HepG2 (cell line): ENCODE results near the gene ITGA7. TPM values are rescaled to one million over a fixed set of nuclear protein-coding genes. Genes with fewer than 3 reads are reported as not detected.

Source experiments
- ATAC-seq: fragments of 200-7000 bp; cut with Tn5 transposase; 3 replicates; pipeline ENCODE4 v1.9.1; 2020; ENCODE audit warnings: mild to moderate bottlenecking, moderate library complexity
- BruUV-seq: library from RNA; stranded (reverse); fragments of 400-500 nt; replicated peaks from 2 replicates; lab custom pipeline; 2021; lab: Mats Ljungman, UMichigan
- CTCF ChIA-PET: fragments of 300-600 bp; formaldehyde crosslinking; extraction: SDS; loops from one replicate; lab custom pipeline; 2021; ENCODE audit warnings: low total read pairs, inconsistent platforms, low intra/inter-chr PET ratio; lab: Yijun Ruan, JAX
- POLR2A ChIA-PET: fragments of 350-600 bp; sonication (Branson Sonifier 250); formaldehyde crosslinking; loops from one replicate; lab custom pipeline; 2020; ENCODE audit warnings: antibody characterized with exemption, inconsistent platforms; lab: Yijun Ruan, JAX
- DNase-seq: peaks from one replicate; pipeline ENCODE4 v3.0.0-alpha.2; 2015; ENCODE audit warnings: low spot score
- FAIRE-seq: peaks from 3 replicates; lab custom pipeline; 2011; peaks lifted over from hg19 to GRCh38; lab: Jason Lieb, UNC
- H2AFZ ChIP-seq: one replicate; pipeline ENCODE4 v1.6.1; 2011; ENCODE audit warnings: low read length, inconsistent platforms
- H3K27ac ChIP-seq: fragments of 300-600 bp; 3 replicates; pipeline ENCODE4 v1.8.0; 2011; ENCODE audit warnings: mixed run types, mild to moderate bottlenecking, mixed read lengths, low read length, inconsistent platforms; ENCODE audit not compliant: insufficient read depth; ENCODE audit errors: extremely low read length
- H3K27me3 ChIP-seq, 2 experiments: fragments of 200-600 bp in 1 of 2; 2 replicates in 1 of 2; 3 replicates in 1 of 2; pipeline versions ENCODE4 v1.6.0 to v1.8.0; 2011; ENCODE audit warnings: low read length in 2 of 2, mild to moderate bottlenecking in 2 of 2, moderate library complexity in 2 of 2, inconsistent platforms in 1 of 2; ENCODE audit not compliant: insufficient read depth in 2 of 2, control insufficient read depth in 1 of 2
- H3K36me3 ChIP-seq, 2 experiments: fragments of 200-600 bp in 1 of 2; replicated peaks in 1 of 2; 2 replicates in 1 of 2; 3 replicates in 1 of 2; pipeline versions ENCODE4 v1.5.1 to v1.8.0; 2011; ENCODE audit warnings: low read length in 2 of 2, inconsistent platforms in 1 of 2; ENCODE audit not compliant: insufficient read depth in 2 of 2, control insufficient read depth in 1 of 2
- H3K4me1 ChIP-seq: 2 replicates; pipeline ENCODE4 v1.5.1; 2012; ENCODE audit warnings: low read length, inconsistent platforms; ENCODE audit not compliant: insufficient read depth
- H3K4me2 ChIP-seq: 2 replicates; pipeline ENCODE4 v1.6.0; 2011; ENCODE audit warnings: low read depth, low read length, inconsistent platforms
- H3K4me3 ChIP-seq, 3 experiments: fragments of 200-600 bp in 1 of 3; sonication (generic), shearing (Covaris generic) in 1 of 3; replicated peaks in 1 of 3; 2 replicates each; pipeline ENCODE4 v1.5.1; 2011 to 2016; ENCODE audit warnings: low read length in 3 of 3, inconsistent platforms in 2 of 3, low read depth in 2 of 3, mild to moderate bottlenecking in 2 of 3, control low read depth in 1 of 3, mixed read lengths in 1 of 3; ENCODE audit not compliant: insufficient read depth in 1 of 3
- H3K79me2 ChIP-seq: one replicate; pipeline ENCODE4 v1.6.1; 2011; ENCODE audit warnings: low read length, inconsistent platforms; ENCODE audit not compliant: insufficient read depth
- H3K9ac ChIP-seq: 2 replicates; pipeline ENCODE4 v1.6.0; 2011; ENCODE audit warnings: mild to moderate bottlenecking, low read depth, low read length, inconsistent platforms; ENCODE audit not compliant: insufficient read depth
- H3K9me3 ChIP-seq: 2 replicates; pipeline ENCODE4 v1.5.1; 2012; ENCODE audit warnings: mild to moderate bottlenecking, low read length
- H4K20me1 ChIP-seq: 2 replicates; pipeline ENCODE4 v1.6.0; 2011; ENCODE audit warnings: inconsistent platforms, mild to moderate bottlenecking, low read length, moderate library complexity; ENCODE audit not compliant: insufficient read depth
- SP4 ChIP-seq: sonication (generic); formaldehyde crosslinking; IDR thresholded peaks from 2 replicates; pipeline ENCODE4 v1.8.1; 2023; ENCODE audit warnings: mild to moderate bottlenecking, missing genetic modification reagents
- TMF1 ChIP-seq: sonication (generic); formaldehyde crosslinking; IDR thresholded peaks from 2 replicates; pipeline ENCODE4 v1.8.1; 2022; ENCODE audit warnings: low read depth, missing genetic modification reagents
- WGBS: methylation state at CpG from one replicate; pipeline ENCODE4 v1.1.6; 2017; ENCODE audit warnings: low lambda C conversion rate; 5-methylcytosine and 5-hydroxymethylcytosine counted together
- in situ Hi-C: cut with HindIII; loops from 2 replicates; pipeline ENCODE4 v1.10.0; 2017; ENCODE audit warnings: low pct_unique_long_range_greater_than_20kb; ENCODE audit not compliant: extremely low pct_ligation_motif_present
- intact Hi-C: fragments of 100-400 bp; cut with micrococcal nuclease; formaldehyde crosslinking; loops from one replicate; pipeline ENCODE4 v1.10.0; 2022; ENCODE audit not compliant: unreplicated experiment
- polyA plus RNA-seq, 8 experiments: library from polyadenylated mRNA; depleted of rRNA in 3 of 8; stranded (reverse) in 7 of 8; unstranded in 1 of 8; fragments of >200 nt; fragmentation: Illumina TruSeq in 4 of 8; extraction: Trizol in 4 of 8; gene quantifications; 2 replicates each; pipeline versions ENCODE4 v1.2.1 to v1.2.3, GENCODE V29; 2011 to 2016; ENCODE audit warnings: low read depth in 4 of 8, missing spikeins in 1 of 8, mixed read lengths in 1 of 8; ENCODE audit not compliant: insufficient read depth in 1 of 8
- total RNA-seq, 5 experiments: library from RNA; depleted of rRNA; stranded (reverse); fragments of >200 nt; fragmentation: Illumina TruSeq; extraction: Trizol; gene quantifications; 2 replicates each; pipeline ENCODE4 v1.2.3, GENCODE V29; 2016; ENCODE audit warnings: low read depth in 1 of 5
- TF ChIP-seq, protein P1 (sequence below): sonication (generic); formaldehyde crosslinking; IDR thresholded peaks from 2 replicates; pipeline ENCODE4 v1.5.0; 2020; ENCODE audit warnings: mild to moderate bottlenecking, missing genetic modification reagents, moderate library complexity
- TF ChIP-seq, protein P2 (sequence below): IDR thresholded peaks from 2 replicates; pipeline ENCODE4 v1.6.1; 2016; ENCODE audit warnings: control low read depth

ITGA7 gene
- total and polyA plus RNA-seq, 2 of the 13 experiments (the other 11 are each of a cell fraction or from before 2014, with no cell fraction given) = 0.65 to 0.75 TPM

DNA sequence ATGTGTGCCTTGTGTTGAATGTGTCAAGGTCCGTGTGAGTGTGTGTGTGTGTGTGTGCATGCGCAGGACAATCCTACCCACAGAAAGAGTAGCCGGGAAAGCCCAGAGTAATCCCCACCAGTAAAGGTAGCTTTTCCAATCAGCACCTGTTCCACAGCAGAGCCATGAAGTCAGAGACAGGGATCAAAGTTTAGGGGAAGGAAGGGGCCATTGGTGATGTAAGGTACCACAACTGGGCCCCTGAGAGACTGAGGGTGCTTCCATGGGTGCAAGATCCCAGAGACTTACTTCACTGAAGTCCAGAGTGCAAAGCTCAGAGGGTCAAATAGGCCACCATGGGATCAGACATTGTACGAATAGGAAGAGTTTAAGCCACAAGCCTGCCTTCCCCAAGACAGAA, 50.5 kb downstream of the ITGA7 start:
- CTCF ChIA-PET = no interaction called here

More for the DNA sequence above, 50.5 kb downstream of the ITGA7 start:
- no peak for ATAC-seq
- H3K36me3 ChIP-seq = no peaks in the 10 kb centered on the region
- no peak overlapping the region for H3K4me3 ChIP-seq
- no peaks in the 10 kb centered on the region for H3K27me3 ChIP-seq
- intact Hi-C loops = no loop called here
- H3K27ac ChIP-seq = no peak overlapping the region
- H3K4me2 ChIP-seq = no peak overlapping the region
- POLR2A ChIA-PET = interaction anchor here (1.3 kb wide), 1 partner anchor 58 kb away, joined by 3 read pairs; the partner anchor contains the start of gene BLOC1S1
- no peak overlapping the region for H2AFZ ChIP-seq
- no peaks in the 10 kb centered on the region for H3K79me2 ChIP-seq
- no peaks in the 10 kb centered on the region for H3K9me3 ChIP-seq
- no peaks in the 10 kb centered on the region for H4K20me1 ChIP-seq
- FAIRE-seq = no peak
- no peak overlapping the region for H3K9ac ChIP-seq
- in situ Hi-C loops = no loop called here
- TF ChIP-seq TMF1 (CRISPR knock-in tag) (no peak), SP4 (CRISPR knock-in tag) (no peak)
- TF ChIP-seq, protein P1, sequence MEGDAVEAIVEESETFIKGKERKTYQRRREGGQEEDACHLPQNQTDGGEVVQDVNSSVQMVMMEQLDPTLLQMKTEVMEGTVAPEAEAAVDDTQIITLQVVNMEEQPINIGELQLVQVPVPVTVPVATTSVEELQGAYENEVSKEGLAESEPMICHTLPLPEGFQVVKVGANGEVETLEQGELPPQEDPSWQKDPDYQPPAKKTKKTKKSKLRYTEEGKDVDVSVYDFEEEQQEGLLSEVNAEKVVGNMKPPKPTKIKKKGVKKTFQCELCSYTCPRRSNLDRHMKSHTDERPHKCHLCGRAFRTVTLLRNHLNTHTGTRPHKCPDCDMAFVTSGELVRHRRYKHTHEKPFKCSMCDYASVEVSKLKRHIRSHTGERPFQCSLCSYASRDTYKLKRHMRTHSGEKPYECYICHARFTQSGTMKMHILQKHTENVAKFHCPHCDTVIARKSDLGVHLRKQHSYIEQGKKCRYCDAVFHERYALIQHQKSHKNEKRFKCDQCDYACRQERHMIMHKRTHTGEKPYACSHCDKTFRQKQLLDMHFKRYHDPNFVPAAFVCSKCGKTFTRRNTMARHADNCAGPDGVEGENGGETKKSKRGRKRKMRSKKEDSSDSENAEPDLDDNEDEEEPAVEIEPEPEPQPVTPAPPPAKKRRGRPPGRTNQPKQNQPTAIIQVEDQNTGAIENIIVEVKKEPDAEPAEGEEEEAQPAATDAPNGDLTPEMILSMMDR = no peak
- TF ChIP-seq, protein P2, sequence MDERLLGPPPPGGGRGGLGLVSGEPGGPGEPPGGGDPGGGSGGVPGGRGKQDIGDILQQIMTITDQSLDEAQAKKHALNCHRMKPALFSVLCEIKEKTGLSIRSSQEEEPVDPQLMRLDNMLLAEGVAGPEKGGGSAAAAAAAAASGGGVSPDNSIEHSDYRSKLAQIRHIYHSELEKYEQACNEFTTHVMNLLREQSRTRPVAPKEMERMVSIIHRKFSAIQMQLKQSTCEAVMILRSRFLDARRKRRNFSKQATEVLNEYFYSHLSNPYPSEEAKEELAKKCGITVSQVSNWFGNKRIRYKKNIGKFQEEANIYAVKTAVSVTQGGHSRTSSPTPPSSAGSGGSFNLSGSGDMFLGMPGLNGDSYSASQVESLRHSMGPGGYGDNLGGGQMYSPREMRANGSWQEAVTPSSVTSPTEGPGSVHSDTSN (CRISPR knock-in tag) = no peak
- no peak for DNase-seq
- WGBS = 48% methylated on average over 3 of the region's 4 CpGs
- BruUV-seq = no TSS peak
- H3K4me1 ChIP-seq = peaks cover 11% of the 10 kb centered on the region
